Activated T-cell treated with anti-CD3 and anti-CD28 coated beads for 48 hours (primary cell): Measurements from ENCODE around the gene TIAM2.
"Not testable (repeated sequence)": the region's sequence is repeated elsewhere in the genome, so short reads cannot be mapped to it uniquely, and the experiment has no call there.

Source experiments
- DNase-seq: peaks from one replicate; pipeline ENCODE4 v3.0.0-alpha.2; 2020; ENCODE audit warnings: low read depth

The TIAM2 gene

DNA sequence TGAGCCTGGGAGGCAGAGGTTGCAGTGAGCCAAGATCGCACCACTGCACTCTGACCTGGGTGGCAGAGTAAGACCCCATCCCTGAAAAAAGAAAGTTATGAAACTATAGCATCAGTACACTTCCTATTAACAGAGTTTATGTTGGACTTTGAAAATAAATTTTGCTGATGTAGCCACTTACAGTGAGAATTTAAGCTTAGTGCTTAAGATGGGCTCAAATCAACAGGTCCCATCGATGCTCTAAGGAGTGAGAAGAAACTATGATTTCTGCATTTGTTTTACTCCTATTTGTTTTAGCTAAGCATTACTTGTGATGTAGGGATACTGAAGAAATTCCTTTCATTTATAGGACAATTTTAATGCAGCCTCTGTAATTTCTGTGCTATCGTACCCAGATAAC is 175.4 kb downstream of the TIAM2 start:
- DNase-seq, result no peak

DNA sequence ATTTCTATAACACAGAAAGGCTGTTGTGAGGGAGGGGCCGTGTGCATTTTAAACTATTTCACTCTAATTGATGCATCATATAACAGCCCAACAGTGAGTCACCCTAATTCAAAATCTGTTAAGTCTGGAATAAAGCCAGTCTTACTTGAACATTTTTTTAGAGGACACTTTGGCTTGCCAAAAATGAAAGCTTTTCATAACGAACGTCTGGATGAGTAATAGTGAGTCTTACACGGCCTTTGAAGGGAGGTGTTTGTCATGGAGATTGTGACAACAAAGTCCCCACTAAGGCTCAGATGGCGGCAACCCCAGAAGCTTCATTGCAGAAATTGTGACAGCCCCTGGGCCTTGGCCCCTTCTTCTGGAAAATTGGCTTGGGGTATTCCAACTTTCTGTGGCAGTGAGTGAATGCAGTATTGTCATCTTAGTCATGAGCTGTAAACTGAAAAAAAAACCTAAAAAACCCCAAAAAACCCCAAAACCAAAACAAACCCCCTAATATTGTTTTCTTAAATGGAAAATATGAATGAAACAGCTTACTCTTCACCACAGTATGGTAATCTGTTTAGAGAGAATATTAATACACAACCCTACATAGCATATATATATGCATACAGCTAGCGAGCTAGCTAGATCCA is 176.1 kb downstream of the TIAM2 start:
- DNase-seq, result peak; percentile 75

DNA sequence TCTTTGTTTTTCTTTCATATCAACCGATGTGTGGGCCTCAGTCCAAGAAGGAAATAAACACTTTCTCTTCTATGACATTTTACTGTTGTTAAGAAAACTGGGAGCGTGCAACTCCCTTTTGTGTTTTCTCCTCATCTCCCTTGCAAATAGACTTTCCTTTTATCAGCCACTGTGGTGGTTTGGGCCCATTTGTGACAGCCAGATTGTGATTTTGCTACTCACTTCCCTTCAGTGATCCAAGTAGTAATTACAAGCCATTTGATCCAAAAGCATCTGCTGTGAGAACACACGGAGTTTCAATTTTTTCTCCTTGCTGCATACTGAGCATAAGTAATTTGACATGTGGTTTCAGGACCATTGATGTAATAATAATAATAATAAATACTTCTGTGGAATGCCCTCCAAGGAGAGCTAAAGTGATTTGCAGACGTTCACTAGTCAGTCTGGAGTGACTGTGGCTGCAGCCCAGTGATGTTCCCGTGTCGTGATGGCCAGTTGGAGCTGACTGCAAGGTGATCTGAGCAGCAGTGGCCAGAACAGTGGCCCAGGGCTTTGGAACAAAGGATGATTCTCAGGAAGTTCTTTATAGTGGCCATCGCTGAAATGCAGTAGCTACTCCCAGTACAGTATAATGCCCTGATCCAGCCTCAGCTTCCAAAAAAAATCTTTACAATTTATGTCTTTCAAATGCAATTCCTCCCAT is 176.8 kb downstream of the TIAM2 start:
- DNase-seq, result no peak

DNA sequence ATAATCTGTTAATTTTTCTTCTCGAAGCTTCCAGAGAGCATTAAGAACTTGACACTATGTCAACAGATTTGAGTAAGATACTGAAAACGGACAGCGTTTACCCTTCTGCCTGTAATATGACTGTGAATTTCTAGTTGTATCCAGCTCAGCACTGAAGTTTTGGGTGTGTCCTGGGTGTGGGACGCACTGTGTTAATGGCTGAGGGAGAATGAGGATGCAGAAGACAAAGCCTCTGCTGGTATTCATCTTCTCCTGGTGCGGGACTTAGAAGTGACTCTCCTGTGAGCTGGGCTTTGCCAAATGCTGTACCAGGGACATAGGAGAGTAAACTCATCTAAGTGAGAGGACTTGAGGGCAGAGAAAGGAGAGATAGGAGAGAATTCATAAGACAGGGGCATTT is 178.4 kb downstream of the TIAM2 start:
- no peak for DNase-seq

DNA sequence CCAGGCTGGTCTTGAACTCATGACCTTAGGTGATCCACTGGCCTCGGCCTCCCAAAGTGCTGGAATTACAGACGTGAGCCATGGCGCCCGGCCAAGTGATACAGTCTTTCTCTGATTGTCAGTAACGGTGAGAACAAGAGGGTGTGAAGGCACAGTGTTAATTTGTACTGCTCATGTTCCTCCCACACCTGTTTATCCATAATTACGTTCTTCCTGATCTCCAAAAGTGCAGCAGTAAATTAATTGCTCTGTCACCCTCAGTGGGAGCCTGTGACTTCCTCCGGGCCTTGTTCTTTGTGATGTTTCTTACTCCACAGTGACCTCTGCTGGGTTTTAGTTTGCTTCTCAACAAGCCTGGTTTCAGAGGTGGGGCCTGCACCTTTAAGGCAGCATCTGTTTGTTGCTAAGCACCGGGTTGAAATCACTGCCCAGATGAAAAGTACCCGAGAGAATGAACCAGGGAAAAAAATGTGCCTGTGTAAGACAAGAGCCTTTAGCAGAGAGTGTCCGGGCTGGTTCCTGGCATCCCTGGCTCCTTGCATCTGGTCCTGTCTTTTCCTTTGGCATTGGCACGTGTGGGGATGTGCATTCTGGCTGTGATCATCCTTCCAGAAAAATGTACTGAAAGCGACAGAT is 179.6 kb downstream of the TIAM2 start:
- DNase-seq, result peak; percentile 38

DNA sequence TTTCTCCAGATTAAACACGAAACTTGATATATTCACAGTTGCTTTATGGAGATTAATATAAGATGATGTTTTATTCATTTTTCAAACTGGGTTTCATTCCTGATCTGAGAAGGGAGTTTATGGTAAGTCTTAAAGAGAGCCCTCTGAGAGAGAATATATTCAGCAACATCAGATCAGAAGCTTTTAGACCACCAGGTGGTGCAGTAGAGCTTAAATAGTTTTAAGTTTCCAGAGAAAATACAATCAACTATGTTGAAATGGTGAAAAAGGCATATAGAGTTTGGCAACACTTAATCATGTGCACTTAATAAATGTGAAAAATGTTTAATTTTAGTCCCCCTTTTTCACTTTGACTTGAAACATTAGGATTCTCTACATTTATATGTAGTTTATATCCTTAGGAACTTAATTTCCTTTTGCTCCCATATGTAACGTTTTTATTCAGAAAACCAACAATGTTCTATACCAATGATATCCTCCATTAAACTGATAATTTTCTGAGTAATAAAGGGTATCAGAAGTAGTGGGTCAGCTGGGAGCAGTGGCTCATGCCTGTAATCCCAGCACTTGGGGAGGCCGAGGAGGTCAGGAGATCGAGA is 182.3 kb downstream of the TIAM2 start:
- no peak for DNase-seq

DNA sequence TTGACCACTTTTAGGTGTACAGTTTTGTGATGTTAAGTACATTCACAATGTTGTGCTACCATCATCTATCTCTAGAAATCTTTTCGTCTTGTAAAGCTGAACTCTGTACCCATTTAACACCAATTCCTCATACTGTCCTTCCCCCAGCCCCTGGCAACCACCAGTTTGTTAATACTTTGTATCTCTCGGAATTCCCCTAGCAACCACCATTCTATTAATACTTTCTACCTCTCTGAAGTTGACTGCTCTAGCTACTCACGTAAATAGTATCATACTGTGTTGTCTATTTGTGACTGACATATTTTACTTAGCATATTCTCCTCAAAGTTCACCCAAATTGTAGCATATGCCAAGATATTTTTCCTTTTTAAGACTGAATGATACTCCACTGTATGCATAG is 186.4 kb downstream of the TIAM2 start:
- no peak for DNase-seq

DNA sequence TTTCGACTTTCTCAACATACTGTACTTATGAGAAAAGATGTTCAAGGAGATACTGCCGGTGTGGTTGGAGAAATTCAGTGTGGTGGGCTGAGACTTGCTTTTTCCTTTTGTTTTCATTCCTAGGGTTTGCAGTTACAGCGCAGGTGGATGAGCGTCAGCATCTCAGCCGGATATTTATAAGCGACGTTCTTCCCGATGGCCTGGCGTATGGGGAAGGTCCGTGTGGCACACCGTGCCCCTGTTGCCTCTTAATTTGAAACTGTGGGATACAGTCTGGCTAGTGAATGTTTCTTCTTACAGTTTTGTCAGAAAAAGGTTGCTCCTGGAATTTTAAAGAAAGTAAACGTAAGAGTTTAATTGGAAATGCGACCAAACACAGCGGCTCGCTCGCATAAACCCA is 187.0 kb downstream of the TIAM2 start:
- DNase-seq, result no peak

DNA sequence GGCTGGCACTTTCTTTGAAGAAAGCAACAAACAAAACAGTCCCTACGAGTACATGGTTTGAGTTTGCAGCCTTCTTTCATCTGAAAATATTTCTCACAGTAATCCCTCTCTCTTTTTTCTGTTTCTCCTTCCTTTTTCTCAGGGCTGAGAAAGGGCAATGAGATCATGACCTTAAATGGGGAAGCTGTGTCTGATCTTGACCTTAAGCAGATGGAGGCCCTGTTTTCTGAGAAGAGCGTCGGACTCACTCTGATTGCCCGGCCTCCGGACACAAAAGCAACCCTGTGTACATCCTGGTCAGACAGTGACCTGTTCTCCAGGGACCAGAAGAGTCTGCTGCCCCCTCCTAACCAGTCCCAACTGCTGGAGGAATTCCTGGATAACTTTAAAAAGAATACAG is 188.0 kb downstream of the TIAM2 start:
- no peak for DNase-seq

DNA sequence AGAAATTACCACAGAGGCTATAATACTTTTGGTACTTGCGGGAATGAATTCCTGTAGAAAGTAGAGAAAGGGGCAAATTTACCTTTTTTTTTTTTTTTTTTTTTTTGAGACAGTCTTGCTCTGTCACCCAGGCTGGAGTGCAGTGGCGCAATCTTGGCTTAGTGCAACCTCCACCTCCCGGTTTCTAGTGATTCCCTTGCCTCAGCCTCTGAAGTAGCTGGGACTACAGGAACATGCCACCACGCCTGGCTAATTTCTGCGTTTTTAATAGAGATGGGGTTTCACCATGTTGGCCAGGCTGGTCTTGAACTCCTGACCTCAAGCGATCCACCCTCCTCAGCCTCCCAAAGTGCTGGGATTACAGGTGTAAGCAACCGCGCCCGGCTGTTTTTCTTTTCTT is 189.9 kb downstream of the TIAM2 start:
- not testable (repeated sequence) for DNase-seq

DNA sequence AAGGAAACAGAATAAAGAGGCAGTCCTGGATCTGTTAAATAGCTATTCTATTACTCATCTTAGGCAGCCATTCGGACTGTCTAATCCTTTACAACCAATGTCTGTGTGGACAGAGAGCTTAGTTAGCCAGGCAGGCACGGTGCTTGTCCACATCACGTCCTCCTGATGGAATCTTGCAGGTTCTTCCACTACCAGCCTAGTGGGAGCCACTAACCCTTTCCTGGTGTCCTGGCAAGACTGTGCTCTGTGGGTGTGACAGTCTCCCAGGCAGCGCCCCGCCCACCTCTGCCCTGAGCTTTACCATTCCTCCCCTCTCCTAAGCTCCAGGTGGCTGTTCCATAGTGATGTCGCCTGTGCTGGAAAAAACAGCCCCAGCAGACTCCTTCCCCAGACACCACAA is 190.4 kb downstream of the TIAM2 start:
- DNase-seq, result no peak

DNA sequence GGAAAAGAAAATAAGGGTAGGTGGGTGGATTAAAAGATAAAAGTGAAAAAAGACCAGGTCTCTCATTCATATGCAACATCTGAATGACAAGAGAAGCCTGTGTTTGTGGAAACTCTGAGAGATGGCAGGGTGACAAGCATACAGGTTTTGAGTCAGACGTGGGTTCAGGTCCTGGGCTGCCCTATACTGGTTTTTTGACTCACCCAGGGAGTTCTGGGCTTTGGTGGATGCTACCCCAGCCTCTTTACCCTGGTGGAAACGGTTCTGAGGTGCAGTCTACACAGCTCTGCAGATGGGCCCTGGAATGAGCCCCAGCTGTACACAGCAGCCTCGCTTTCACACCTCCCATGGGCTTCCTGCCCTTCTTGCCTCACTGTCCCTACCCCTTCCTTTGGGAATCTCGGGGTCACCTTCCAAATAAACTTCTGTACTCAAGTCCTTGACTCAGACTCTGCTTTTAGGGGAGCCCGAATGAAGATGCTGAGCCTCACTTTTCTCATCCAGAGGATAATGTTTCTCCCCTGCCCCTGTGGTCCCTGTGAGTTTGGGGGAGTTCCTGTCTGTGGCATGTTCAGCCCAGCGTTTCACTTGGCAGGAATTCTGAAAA is 191.0 kb downstream of the TIAM2 start:
- DNase-seq, result peak; percentile 57

DNA sequence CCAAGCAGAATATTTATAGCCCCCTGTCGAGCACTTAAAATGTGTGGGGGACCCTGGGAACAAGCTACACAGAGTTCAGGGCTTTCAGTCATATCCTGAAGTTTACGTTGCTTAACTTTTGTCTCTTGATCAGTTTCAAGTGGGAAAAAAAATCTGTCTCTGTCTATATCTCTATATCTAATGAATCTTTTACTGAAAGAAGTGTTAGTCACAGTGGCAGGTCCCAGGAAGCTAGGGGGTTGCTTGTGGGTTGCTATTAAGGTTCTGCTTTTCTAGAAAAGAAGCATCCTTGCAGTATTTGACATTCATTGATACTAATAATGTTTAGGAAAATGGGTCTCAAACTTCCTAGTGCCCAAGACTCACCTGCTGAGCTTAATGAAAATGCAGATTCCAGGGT is 192.0 kb downstream of the TIAM2 start:
- no peak for DNase-seq

DNA sequence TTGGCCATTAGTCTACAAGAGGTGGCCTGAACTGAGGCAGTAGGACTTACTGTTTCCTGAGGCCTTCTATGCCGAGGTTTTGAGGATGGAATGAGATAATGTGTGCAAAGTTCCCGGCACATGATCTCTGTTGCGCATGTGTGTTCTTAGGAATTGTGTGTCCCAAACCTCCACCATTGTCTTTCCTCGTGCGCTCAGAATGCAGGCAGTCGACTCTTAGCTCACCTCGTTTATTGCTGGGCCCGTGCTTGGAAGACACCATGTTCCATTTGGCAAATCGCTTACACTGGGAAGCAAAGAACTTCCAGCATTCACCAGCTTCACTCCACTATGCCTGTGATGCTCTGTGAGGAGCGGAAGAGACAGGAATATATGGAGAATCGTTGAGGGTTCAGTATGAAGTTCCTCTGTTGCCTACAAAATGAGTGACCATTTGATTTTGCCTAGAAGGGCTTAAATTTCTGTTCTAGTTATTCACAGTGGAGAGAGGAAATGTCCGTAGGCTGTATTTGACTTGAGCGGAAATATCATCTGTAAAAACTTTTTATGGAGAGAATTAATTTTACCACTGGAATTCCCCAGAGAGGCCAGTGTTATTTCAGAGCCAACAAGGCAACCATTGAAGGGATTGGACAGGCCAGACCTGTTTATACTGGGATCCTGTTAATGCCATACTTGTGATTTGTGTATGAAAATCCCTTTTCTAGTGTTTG is 193.0 kb downstream of the TIAM2 start:
- no peak for DNase-seq

DNA sequence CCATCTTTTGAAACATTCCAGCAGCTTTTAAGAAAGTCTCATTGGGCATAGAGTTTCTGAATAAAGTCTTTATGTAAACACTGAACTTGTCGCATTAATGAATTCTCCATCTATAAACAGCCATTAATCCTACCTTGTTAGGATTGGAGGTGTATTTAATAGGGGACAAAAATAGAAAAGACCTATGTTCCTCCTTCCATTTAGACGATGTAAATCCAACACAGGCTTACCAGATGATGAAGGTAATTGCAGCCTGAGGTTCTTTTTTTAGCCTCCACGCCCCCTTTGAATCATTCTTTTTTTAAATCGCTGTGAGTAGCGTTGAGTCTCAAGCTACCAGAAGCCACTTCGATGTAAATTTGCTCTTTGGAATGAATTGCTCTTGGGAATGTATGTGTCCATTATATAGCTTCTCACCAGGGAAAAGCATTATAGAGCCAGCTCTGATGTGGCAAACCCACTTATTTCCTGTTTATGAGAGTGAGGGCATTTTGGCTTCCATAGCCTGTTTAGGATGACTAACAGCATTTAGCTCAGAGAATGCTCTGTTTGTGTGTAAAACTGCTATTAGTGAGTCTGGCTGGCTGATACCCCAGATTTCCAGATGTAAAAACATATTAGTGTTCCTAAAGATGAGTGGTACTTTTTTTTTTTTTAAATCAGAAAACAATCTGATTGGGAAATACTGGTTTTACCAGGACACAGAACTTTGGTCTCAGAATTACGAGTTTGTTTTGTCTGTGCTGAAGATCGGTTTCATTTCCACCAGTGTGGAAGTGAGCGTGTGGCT is 193.8 kb downstream of the TIAM2 start:
- DNase-seq, result no peak

DNA sequence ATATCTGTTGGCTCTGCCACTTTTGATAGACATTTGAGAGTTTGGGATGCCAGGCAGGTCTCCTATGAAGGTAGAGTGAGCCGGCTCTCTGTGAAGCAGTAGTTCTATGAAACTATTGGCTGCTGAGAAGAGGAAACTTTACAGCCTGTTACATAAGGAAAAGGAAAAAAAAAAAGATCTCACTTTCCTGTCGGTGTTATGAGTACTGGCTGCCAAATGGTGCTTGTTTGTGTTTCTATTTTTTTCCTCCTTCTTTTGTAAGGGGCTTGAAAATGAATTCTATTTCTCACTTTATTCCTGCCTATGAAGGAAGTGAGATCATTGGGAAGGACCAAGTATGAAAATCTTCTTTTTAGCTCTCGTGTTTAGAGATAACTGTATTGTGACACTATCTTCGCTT is 195.6 kb downstream of the TIAM2 start:
- no peak for DNase-seq

DNA sequence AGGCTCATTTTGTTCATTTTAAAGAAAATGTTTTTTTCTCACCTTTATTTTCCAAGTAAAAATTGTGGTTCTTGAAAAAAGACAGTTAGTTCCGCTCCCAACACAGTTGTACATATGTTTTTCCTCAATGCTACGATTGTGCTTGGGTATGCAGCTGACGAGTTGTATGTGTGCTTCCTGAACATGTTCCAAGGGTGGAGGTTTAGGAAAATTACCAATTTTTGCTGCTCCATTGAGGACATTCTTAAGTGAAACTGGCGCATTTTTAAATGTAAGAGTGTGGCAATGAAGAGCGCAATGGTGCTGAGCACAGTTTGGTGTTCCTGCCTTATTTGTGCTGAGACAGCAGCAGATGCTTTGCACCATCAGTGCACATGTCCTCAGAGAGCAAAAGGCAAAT is 198.4 kb downstream of the TIAM2 start:
- DNase-seq, result no peak

DNA sequence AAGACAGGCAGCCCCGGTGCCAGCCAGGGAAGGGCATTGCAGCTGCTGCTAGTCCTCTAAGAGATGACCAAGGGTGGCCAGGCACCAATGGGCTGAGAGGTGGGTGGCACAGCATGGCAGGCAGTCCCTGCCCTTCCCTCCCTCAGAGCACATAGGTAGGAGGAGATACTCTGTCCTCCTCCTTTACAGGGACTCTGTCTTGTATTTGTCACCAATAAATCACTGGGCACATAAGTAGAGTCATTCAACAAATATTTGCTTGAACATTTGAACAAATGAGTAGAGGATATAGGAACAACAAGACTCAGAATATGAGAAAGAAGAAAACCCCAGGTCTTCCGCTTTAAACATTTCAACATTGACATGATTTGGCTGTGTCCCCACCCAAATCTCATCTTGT is 199.3 kb downstream of the TIAM2 start:
- no peak for DNase-seq

DNA sequence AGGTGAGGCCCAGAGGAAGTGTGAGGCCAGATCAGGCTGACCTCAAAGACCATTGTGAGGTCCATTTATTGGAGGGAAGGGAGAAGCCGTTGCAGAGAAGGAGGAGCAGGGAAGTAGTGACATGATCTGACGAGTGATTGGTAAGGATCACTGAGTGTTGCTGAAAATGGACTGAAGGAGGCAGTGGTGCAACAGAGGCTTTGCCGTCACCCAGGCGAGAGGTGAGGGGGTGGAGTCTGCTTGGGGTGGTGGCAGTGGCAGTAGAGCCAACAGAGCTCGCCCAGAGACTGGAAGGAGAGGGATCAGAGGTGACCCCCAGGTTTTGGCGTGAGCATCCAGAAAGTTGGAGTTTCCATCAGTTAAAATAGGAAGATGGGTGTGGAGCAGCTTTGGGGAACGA is 200.8 kb downstream of the TIAM2 start:
- DNase-seq, result no peak

DNA sequence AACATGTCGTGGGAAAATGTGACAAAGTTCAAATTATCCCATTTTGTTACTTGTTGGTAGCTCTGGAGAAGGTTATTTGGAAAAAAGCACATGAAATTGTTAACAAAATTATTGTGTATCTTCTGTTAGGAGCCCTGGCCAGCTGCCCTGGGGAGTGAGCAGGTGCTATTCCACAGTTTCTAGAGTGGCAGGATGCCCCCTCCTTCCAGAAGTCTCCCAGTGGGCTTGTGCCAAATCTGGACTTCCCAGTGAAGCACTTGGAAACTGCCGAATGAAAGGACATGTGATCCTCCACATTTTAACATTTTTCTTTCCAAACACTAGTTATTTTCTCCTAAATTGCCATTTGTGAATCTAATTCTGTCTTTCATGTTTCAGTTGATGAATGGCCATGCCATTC is 201.8 kb downstream of the TIAM2 start:
- DNase-seq, result no peak

DNA sequence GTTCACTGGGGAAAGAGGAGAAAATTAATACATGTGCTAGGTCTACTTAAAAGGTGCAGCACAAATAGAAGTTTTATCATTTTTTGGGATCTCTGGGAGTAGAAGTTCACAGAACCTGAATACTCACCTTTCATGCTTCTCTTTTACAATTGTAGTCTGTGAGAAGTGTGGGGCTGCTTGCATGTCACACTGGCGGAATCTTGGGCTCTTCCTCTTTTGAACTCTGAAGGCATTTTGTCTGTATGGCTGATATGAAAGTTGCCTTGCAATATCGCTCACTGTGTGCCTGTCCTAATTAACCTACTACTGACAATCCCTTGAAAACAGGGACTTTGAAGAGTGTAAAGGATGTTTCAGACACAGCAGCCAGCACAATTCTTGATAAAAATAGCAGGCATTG is 202.8 kb downstream of the TIAM2 start:
- no peak for DNase-seq
